ENCODE measurements around the gene PHACTR1.

Gene PHACTR1

DNA sequence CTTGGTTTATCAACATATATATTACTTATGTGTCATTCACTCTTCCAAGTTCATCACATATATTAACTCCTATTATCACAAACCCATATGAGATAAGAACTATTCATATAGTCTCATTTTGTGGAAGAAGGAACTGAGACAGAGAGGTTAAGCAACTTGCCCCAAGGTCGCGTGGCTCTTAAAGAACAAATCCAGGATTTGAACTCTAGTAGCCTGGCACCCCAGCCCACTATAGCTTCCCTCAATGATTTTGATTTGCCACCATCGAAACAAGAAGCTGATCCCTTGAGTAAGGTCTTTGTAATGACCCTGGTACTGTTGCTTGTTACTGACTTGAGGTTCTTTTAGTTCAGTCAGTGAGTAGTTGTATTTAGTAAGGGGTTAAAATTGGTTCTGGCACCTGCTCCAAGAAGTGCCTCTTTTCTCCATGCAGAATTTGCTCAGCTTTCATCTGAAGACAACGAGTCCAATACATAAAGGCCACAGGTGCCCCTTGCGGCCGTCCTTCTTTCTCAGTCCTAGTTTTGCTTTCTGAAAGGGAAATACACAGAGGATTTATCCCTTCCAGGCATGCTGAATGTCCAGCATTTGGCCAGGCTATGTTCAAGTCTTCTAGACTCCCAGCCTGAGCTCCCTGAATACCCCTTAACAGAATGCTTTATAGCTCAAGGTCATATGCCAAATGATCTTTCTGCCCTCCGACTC, 358.7 kb downstream of the PHACTR1 start:
- H3K9me3 ChIP-seq (ENCODE audit: insufficient read depth, low read length): no peaks in the 10 kb centered on the region
- H3K4me2 ChIP-seq (ENCODE audit: low read length): no peak overlapping the region
- H2AFZ ChIP-seq (ENCODE audit: low read depth, low read length): no peak overlapping the region
- TF ChIP-seq, protein P1, sequence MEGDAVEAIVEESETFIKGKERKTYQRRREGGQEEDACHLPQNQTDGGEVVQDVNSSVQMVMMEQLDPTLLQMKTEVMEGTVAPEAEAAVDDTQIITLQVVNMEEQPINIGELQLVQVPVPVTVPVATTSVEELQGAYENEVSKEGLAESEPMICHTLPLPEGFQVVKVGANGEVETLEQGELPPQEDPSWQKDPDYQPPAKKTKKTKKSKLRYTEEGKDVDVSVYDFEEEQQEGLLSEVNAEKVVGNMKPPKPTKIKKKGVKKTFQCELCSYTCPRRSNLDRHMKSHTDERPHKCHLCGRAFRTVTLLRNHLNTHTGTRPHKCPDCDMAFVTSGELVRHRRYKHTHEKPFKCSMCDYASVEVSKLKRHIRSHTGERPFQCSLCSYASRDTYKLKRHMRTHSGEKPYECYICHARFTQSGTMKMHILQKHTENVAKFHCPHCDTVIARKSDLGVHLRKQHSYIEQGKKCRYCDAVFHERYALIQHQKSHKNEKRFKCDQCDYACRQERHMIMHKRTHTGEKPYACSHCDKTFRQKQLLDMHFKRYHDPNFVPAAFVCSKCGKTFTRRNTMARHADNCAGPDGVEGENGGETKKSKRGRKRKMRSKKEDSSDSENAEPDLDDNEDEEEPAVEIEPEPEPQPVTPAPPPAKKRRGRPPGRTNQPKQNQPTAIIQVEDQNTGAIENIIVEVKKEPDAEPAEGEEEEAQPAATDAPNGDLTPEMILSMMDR (IDR thresholded peaks at IDR 0.05; ENCODE audit: low read depth, low read length): no peak
- no peak for TF ChIP-seq EZH2phosphoT487 (IDR thresholded peaks at IDR 0.05; ENCODE audit: low read depth)
- no peak overlapping the region for H3K4me3 ChIP-seq (ENCODE audit: low read length)
- no peaks in the 10 kb centered on the region for H3K36me3 ChIP-seq (replicated peaks; ENCODE audit: low read depth, low read length)
- no peaks in the 10 kb centered on the region for H3K79me2 ChIP-seq (ENCODE audit: low read length)
- H3K27ac ChIP-seq (ENCODE audit: low read length): no peak overlapping the region
- no peaks in the 10 kb centered on the region for H3K27me3 ChIP-seq (ENCODE audit: low read depth, low read length)
- H3K4me1 ChIP-seq (ENCODE audit: low read length): no peaks in the 10 kb centered on the region
- H3K9ac ChIP-seq (ENCODE audit: low read length): no peak overlapping the region
- H4K20me1 ChIP-seq (ENCODE audit: insufficient read depth, low read length): no peaks in the 10 kb centered on the region

DNA sequence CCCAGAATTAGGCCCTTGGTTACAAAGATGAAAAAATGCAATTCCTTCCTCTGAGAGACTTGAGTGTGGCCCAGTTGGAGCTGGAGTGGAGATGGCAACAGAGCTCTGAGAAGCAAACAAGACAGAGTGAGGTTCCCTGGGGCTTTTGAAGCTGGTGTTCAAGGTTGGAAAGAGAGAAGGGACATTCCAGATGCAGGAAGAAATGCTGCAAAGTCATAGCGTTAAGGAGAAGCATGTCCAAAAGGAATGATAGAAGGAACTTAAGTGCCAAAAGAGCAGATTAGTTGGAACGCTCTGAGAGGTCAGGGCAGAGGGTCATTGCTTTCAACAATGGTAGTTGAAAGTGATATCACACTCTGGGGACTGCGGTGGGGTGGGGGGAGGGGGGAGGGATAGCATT, 360.0 kb downstream of the PHACTR1 start:
- no peak overlapping the region for H3K4me3 ChIP-seq (ENCODE audit: low read length)
- H3K27me3 ChIP-seq (ENCODE audit: low read depth, low read length): no peaks in the 10 kb centered on the region
- H3K79me2 ChIP-seq (ENCODE audit: low read length): no peaks in the 10 kb centered on the region
- no peak overlapping the region for H2AFZ ChIP-seq (ENCODE audit: low read depth, low read length)
- no peaks in the 10 kb centered on the region for H3K36me3 ChIP-seq (replicated peaks; ENCODE audit: low read depth, low read length)
- H3K27ac ChIP-seq (ENCODE audit: low read length): no peak overlapping the region
- no peak overlapping the region for H3K9ac ChIP-seq (ENCODE audit: low read length)
- no peaks in the 10 kb centered on the region for H4K20me1 ChIP-seq (ENCODE audit: insufficient read depth, low read length)
- no peaks in the 10 kb centered on the region for H3K9me3 ChIP-seq (ENCODE audit: insufficient read depth, low read length)
- no peaks in the 10 kb centered on the region for H3K4me1 ChIP-seq (ENCODE audit: low read length)
- H3K4me2 ChIP-seq (ENCODE audit: low read length): no peak overlapping the region
- TF ChIP-seq, protein P1 (IDR thresholded peaks at IDR 0.05; ENCODE audit: low read depth, low read length): no peak
- TF ChIP-seq EZH2phosphoT487 (IDR thresholded peaks at IDR 0.05; ENCODE audit: low read depth): no peak

DNA sequence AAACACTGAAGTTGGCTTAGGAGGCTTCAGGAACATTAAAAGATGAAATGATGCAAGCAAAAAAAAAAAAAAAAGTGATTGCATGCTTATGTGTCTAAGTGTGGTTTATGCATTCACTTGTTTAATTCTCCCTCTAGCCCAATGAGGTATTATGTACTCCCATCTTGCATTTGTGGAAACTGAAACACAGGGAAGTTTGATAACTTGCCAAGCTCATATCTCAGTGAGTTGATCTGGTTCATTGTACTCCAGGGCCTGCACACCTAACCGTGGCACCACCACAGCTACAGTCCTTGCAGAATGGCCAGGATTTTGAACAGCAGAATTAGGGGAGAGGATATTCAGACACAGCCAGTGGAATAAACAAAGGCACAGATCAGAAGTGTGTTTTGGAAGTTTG, 360.6 kb downstream of the PHACTR1 start:
- Histone ChIP-seq H3K79me2 (ENCODE audit: low read length) (no peaks in the 10 kb centered on the region), H3K9ac (ENCODE audit: low read length) (no peak overlapping the region), H2AFZ (ENCODE audit: low read depth, low read length) (no peak overlapping the region), H3K4me3 (ENCODE audit: low read length) (no peak overlapping the region), H3K9me3 (ENCODE audit: insufficient read depth, low read length) (no peaks in the 10 kb centered on the region), H3K36me3 (replicated peaks; ENCODE audit: low read depth, low read length) (no peaks in the 10 kb centered on the region), H3K4me2 (ENCODE audit: low read length) (no peak overlapping the region), H4K20me1 (ENCODE audit: insufficient read depth, low read length) (no peaks in the 10 kb centered on the region), H3K27me3 (ENCODE audit: low read depth, low read length) (no peaks in the 10 kb centered on the region), H3K4me1 (ENCODE audit: low read length) (no peaks in the 10 kb centered on the region), H3K27ac (ENCODE audit: low read length) (no peak overlapping the region)
- TF ChIP-seq EZH2phosphoT487 (IDR thresholded peaks at IDR 0.05; ENCODE audit: low read depth): no peak
- TF ChIP-seq, protein P1 (IDR thresholded peaks at IDR 0.05; ENCODE audit: low read depth, low read length): no peak

DNA sequence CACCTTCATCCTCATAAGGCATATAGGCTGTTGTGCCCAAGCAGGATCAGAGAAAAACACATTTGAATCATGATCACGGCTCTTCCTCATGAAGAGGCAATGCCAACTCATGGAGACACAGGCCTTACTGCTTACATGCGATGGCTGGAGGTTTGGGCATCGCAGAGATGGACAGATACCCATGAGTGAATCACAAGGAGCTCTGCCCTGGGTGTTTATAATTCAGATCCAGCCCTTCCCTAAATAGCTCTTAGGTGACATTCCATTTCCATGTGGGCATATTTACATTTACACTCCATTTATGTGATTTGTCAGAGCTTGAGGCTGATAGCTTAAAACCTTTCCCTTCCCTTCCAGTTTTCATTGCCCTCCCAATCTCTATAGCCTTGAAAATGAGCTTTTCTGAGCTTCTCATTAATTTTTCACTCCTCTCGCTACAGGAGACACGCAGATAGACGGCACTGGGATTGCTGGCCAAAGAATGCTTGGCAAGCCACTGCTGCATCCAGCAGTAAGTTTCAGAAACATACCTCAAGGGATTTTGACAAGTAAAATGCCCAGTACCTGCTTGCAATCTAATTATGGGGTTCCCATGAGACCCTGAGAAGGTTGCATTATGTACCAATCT, 362.6 kb downstream of the PHACTR1 start:
- Histone ChIP-seq H3K4me3 (ENCODE audit: low read length) (no peak overlapping the region), H3K27ac (ENCODE audit: low read length) (no peak overlapping the region), H3K79me2 (ENCODE audit: low read length) (no peaks in the 10 kb centered on the region), H3K4me1 (ENCODE audit: low read length) (no peaks in the 10 kb centered on the region), H3K36me3 (replicated peaks; ENCODE audit: low read depth, low read length) (no peaks in the 10 kb centered on the region), H3K9ac (ENCODE audit: low read length) (no peak overlapping the region), H3K27me3 (ENCODE audit: low read depth, low read length) (no peaks in the 10 kb centered on the region), H2AFZ (ENCODE audit: low read depth, low read length) (no peak overlapping the region), H3K9me3 (ENCODE audit: insufficient read depth, low read length) (no peaks in the 10 kb centered on the region), H3K4me2 (ENCODE audit: low read length) (no peak overlapping the region), H4K20me1 (ENCODE audit: insufficient read depth, low read length) (no peaks in the 10 kb centered on the region)
- TF ChIP-seq EZH2phosphoT487 (IDR thresholded peaks at IDR 0.05; ENCODE audit: low read depth): no peak
- TF ChIP-seq, protein P1 (IDR thresholded peaks at IDR 0.05; ENCODE audit: low read depth, low read length): no peak

Measured in OCI-LY3 (cell line).